SK-N-SH (cell line): ENCODE data around the gene AGBL4. TPM values are rescaled to one million over a fixed set of nuclear protein-coding genes. Genes with fewer than 3 reads are reported as not detected.
A peak's percentile ranks its signal among the peaks of the same experiment; 100 is the strongest.

Source experiments
- CTCF ChIA-PET: fragments of 300-600, 350-600 bp; formaldehyde crosslinking; extraction: SDS; loops from one replicate; lab custom pipeline; 2021; lab: Yijun Ruan, JAX
- POLR2A ChIA-PET: fragments of 350-600 bp; sonication (Branson Sonifier 250); formaldehyde crosslinking; extraction: SDS; loops from one replicate; lab custom pipeline; 2020; ENCODE audit warnings: antibody characterized with exemption, inconsistent platforms; lab: Yijun Ruan, JAX
- DNase-seq: peaks from one replicate; pipeline ENCODE4 v3.0.0; 2012
- H2AFZ ChIP-seq: fragments of 200-600 bp; sonication (generic); 2 replicates; pipeline ENCODE4 v1.8.1; 2016; ENCODE audit warnings: antibody characterized with exemption, mild to moderate bottlenecking, low read depth
- H3F3A ChIP-seq: fragments of 200-600 bp; sonication (generic); replicated peaks from 2 replicates; pipeline ENCODE3; 2016; ENCODE audit warnings: antibody characterized with exemption, mild to moderate bottlenecking; ENCODE audit not compliant: insufficient read depth
- H3K27ac ChIP-seq, 2 experiments: fragments of 200-500 bp in 1 of 2; fragments of 200-600 bp in 1 of 2; sonication (Bioruptor generic) in 1 of 2; sonication (generic), shearing (Covaris generic) in 1 of 2; 2 replicates each; pipeline versions ENCODE4 v1.5.1 to v1.6.1; 2014 to 2016; ENCODE audit warnings: low read depth in 2 of 2, inconsistent platforms in 1 of 2, low read length in 1 of 2, mild to moderate bottlenecking in 1 of 2, mixed read lengths in 1 of 2
- H3K27me3 ChIP-seq: fragments of 200-600 bp; sonication (generic), shearing (Covaris generic); 2 replicates; pipeline ENCODE4 v1.6.1; 2016; ENCODE audit warnings: mixed run types; ENCODE audit not compliant: insufficient read depth
- H3K36me3 ChIP-seq, 2 experiments: fragments of 200-500 bp in 1 of 2; fragments of 200-600 bp in 1 of 2; sonication (Bioruptor generic) in 1 of 2; sonication (generic) in 1 of 2; replicated peaks in 1 of 2; 2 replicates each; pipeline versions ENCODE3 to v1.5.1; 2014 to 2016; ENCODE audit warnings: low read length in 1 of 2, mild to moderate bottlenecking in 1 of 2; ENCODE audit not compliant: insufficient read depth in 2 of 2, control insufficient read depth in 1 of 2
- H3K4me1 ChIP-seq, 2 experiments: fragments of 200-500 bp in 1 of 2; fragments of 200-600 bp in 1 of 2; sonication (Bioruptor generic) in 1 of 2; sonication (generic), shearing (Covaris generic) in 1 of 2; 2 replicates each; pipeline versions ENCODE4 v1.5.1 to v1.6.1; 2014 to 2016; ENCODE audit warnings: low read depth in 1 of 2, low read length in 1 of 2, mixed run types in 1 of 2; ENCODE audit not compliant: insufficient read depth in 2 of 2, control insufficient read depth in 1 of 2
- H3K4me2 ChIP-seq: fragments of 200-600 bp; sonication (generic), shearing (Covaris generic); 2 replicates; pipeline ENCODE4 v1.6.1; 2017; ENCODE audit warnings: mixed run types
- H3K4me3 ChIP-seq, 2 experiments: fragments of 200-500 bp in 1 of 2; fragments of 200-600 bp in 1 of 2; sonication (Bioruptor generic) in 1 of 2; sonication (generic), shearing (Covaris generic) in 1 of 2; 2 replicates each; pipeline versions ENCODE4 v1.5.1 to v1.8.1; 2014 to 2016; ENCODE audit warnings: low read depth in 2 of 2, inconsistent platforms in 1 of 2, low read length in 1 of 2, mild to moderate bottlenecking in 1 of 2, mixed read lengths in 1 of 2, moderate library complexity in 1 of 2
- H3K79me2 ChIP-seq: fragments of 200-600 bp; sonication (generic); 2 replicates; pipeline ENCODE4 v1.8.1; 2017; ENCODE audit warnings: mild to moderate bottlenecking; ENCODE audit not compliant: insufficient read depth
- H3K9ac ChIP-seq: fragments of 200-600 bp; sonication (generic); 2 replicates; pipeline ENCODE4 v1.6.1; 2017; ENCODE audit warnings: mixed run types
- H3K9me2 ChIP-seq: fragments of 200-600 bp; sonication (generic); 2 replicates; pipeline ENCODE4 v1.6.1; 2017; ENCODE audit warnings: mixed run types
- H3K9me3 ChIP-seq: fragments of 200-600 bp; sonication (generic); 2 replicates; pipeline ENCODE4 v1.6.1; 2017; ENCODE audit warnings: mixed run types, mild to moderate bottlenecking, moderate library complexity
- H4K20me1 ChIP-seq: fragments of 200-600 bp; sonication (generic); 2 replicates; pipeline ENCODE4 v1.6.1; 2017; ENCODE audit warnings: mild to moderate bottlenecking, mixed run types; ENCODE audit not compliant: insufficient read depth
- CTCF ChIP-seq: fragments of 200-600 bp; sonication (generic); IDR thresholded peaks from 2 replicates; pipeline ENCODE4 v1.6.1; 2017; ENCODE audit warnings: antibody characterized with exemption, mild to moderate bottlenecking, moderate library complexity
- EP300 ChIP-seq, 2 experiments: IDR thresholded peaks; 2 replicates each; pipeline versions ENCODE4 v1.4.0 to v1.6.1; 2012; ENCODE audit warnings: borderline replicate concordance in 1 of 2, low read depth in 1 of 2, low read length in 1 of 2
- FOSL2 ChIP-seq: IDR thresholded peaks from 2 replicates; pipeline ENCODE4 v1.4.0; 2012; ENCODE audit warnings: low read depth, mild to moderate bottlenecking, moderate library complexity, borderline replicate concordance
- GABPA ChIP-seq: IDR thresholded peaks from 2 replicates; pipeline ENCODE4 v1.4.0; 2012; ENCODE audit warnings: low read depth, mild to moderate bottlenecking
- GATA2 ChIP-seq: sonication (generic); formaldehyde crosslinking; IDR thresholded peaks from 2 replicates; pipeline ENCODE4 v1.5.0; 2020; ENCODE audit warnings: mild to moderate bottlenecking, missing genetic modification reagents
- JUND ChIP-seq: IDR thresholded peaks from 2 replicates; pipeline ENCODE4 v1.4.0; 2012
- MAX ChIP-seq: IDR thresholded peaks from 2 replicates; pipeline ENCODE4 v1.4.0; 2012; ENCODE audit warnings: low read depth
- MEF2A ChIP-seq: IDR thresholded peaks from 2 replicates; pipeline ENCODE4 v1.4.0; 2012; ENCODE audit warnings: low read depth, borderline replicate concordance
- NFIC ChIP-seq: IDR thresholded peaks from 2 replicates; pipeline ENCODE4 v1.4.0; 2012; ENCODE audit warnings: borderline replicate concordance
- RAD21 ChIP-seq: IDR thresholded peaks from 2 replicates; pipeline ENCODE4 v1.6.1; 2012; ENCODE audit warnings: mild to moderate bottlenecking, low read length
- REST ChIP-seq: IDR thresholded peaks from 2 replicates; pipeline ENCODE4 v1.6.1; 2012; ENCODE audit warnings: mild to moderate bottlenecking, low read depth, low read length, moderate library complexity
- TAF1 ChIP-seq: IDR thresholded peaks from 2 replicates; pipeline ENCODE4 v1.6.1; 2012; ENCODE audit warnings: low read depth, mild to moderate bottlenecking, low read length, moderate library complexity, borderline replicate concordance
- TCF12 ChIP-seq: IDR thresholded peaks from 2 replicates; pipeline ENCODE4 v1.4.0; 2012
- TEAD4 ChIP-seq: IDR thresholded peaks from 2 replicates; pipeline ENCODE4 v1.4.0; 2012; ENCODE audit warnings: mild to moderate bottlenecking, borderline replicate concordance; ENCODE audit not compliant: insufficient read depth
- ZBTB33 ChIP-seq: IDR thresholded peaks from 2 replicates; pipeline ENCODE4 v1.4.0; 2012; ENCODE audit warnings: low read depth, borderline replicate concordance
- WGBS: methylation state at CpG from one replicate; pipeline ENCODE4 v1.1.6; 2017; ENCODE audit warnings: low lambda C conversion rate; 5-methylcytosine and 5-hydroxymethylcytosine counted together
- polyA plus RNA-seq, 3 experiments: library from polyadenylated mRNA; depleted of rRNA; stranded (reverse); fragments of >200 nt; gene quantifications; 2 replicates each; pipeline ENCODE4 v1.2.3, GENCODE V29; 2012

Gene AGBL4
- polyA plus RNA-seq, 1 of the 3 experiments (the other 2 are of a cell fraction) = 0.07 TPM

- H3K36me3 ChIP-seq = no peaks in the 10 kb centered on the region
- no peaks in the 10 kb centered on the region for H3K9me3 ChIP-seq
- ChIA-PET CTCF (interaction anchor here (1.0 kb wide), 2 partner anchors 10 to 31 kb away, joined by 3 read pairs; no protein-coding TSS in a partner anchor), POLR2A (no interaction called here)
- no peaks in the 10 kb centered on the region for H3K27me3 ChIP-seq
- no peaks in the 10 kb centered on the region for H3K9me2 ChIP-seq
- no peak overlapping the region for H3K4me2 ChIP-seq
- peak; percentile 32; the same call in 1 of the 2 replicates for TF ChIP-seq NFIC
- TF ChIP-seq FOSL2 = 0 out of 2 replicates have a peak, but pooled peaks have one; percentile 34
- 0 out of 4 replicates have a peak, but pooled peaks of 1 of the 2 experiments have one; percentile 20 for TF ChIP-seq EP300 (IDR thresholded peaks at IDR 0.05; ENCODE audit: borderline replicate concordance in 1 of 2, low read depth in 1 of 2, low read length in 1 of 2)
- TF ChIP-seq MEF2A = peak; percentile 63; the same call in 1 of the 2 replicates
- peak; percentile 41; the same call in 1 of the 2 replicates for TF ChIP-seq TCF12
- no peak for TF ChIP-seq TAF1
- no peak for TF ChIP-seq GABPA
- H3K4me3 ChIP-seq = no peak overlapping the region
- no peak overlapping the region for H3K9ac ChIP-seq
- H3K79me2 ChIP-seq = no peaks in the 10 kb centered on the region
- WGBS = 94% methylated on average over 1 of the region's 1 CpG
- no peak overlapping the region for H3K27ac ChIP-seq
- H4K20me1 ChIP-seq = no peaks in the 10 kb centered on the region
- peaks cover 15 to 26% of the 10 kb centered on the region in 2 experiments for H3K4me1 ChIP-seq
- no peaks in the 10 kb centered on the region for H3F3A ChIP-seq
- no peak for DNase-seq
- H2AFZ ChIP-seq = no peak overlapping the region
These were observed 1080.4 kb downstream of the AGBL4 start for GRCh38 chr1:48943393-48943792.

GRCh38 chr1:48940962-48941732 lies 1082.6 kb downstream of the AGBL4 start:
- Histone ChIP-seq H3K9me2 (no peaks in the 10 kb centered on the region), H2AFZ (no peak overlapping the region), H3K4me1 (peaks cover 8 to 21% of the 10 kb centered on the region in 2 experiments; a peak in 3 of 4 replicates), H4K20me1 (no peaks in the 10 kb centered on the region), H3K36me3 (no peaks in the 10 kb centered on the region), H3K9ac (no peak overlapping the region), H3K9me3 (no peaks in the 10 kb centered on the region), H3K4me2 (no peak overlapping the region), H3K4me3 (no peak overlapping the region), H3K27ac (no peak overlapping the region), H3F3A (no peaks in the 10 kb centered on the region), H3K27me3 (no peaks in the 10 kb centered on the region), H3K79me2 (no peaks in the 10 kb centered on the region)
- no peak for DNase-seq
- ChIA-PET CTCF (interaction anchor here (0.7 to 1.7 kb wide), 12 partner anchors 9 to 1408 kb away, joined by 3 to 5 read pairs (median 4); no protein-coding TSS in a partner anchor), POLR2A (no interaction called here)
- no peak for TF ChIP-seq REST
- TF ChIP-seq CTCF = peak; percentile 36
- TF ChIP-seq ZBTB33 = no peak
- no peak for TF ChIP-seq GATA2 (CRISPR knock-in tag)
- TF ChIP-seq MAX = no peak
- TF ChIP-seq JUND = no peak
- TF ChIP-seq RAD21 = peak; percentile 65
- no peak for TF ChIP-seq TAF1
- no peak for TF ChIP-seq TEAD4
